Testis (tissue), 3 donors: Measurements from ENCODE around the gene GRK7. TPM values are rescaled to one million over a fixed set of nuclear protein-coding genes. Genes with fewer than 3 reads are reported as not detected.
A peak's percentile ranks its signal among the peaks of the same experiment; 100 is the strongest.

Source experiments
- DNase-seq: peaks from one replicate; pipeline ENCODE4 v3.0.0-alpha.2; 2019
- H3K27ac ChIP-seq, 2 donors: fragments of 200-600 bp; sonication (generic); one replicate each; pipeline ENCODE4 v1.5.1; 2019
- H3K27me3 ChIP-seq: fragments of 200-600 bp; sonication (generic); one replicate; pipeline ENCODE4 v1.5.1; 2019
- H3K36me3 ChIP-seq: fragments of 200-600 bp; sonication (generic); one replicate; pipeline ENCODE4 v1.5.1; 2017; ENCODE audit warnings: low read depth; ENCODE audit errors: missing control alignments
- H3K4me1 ChIP-seq: fragments of 200-600 bp; sonication (generic); one replicate; pipeline ENCODE4 v1.5.1; 2019
- H3K4me3 ChIP-seq, 2 donors: fragments of 200-600 bp; sonication (generic); one replicate each; pipeline ENCODE4 v1.5.1; 2017 to 2019
- H3K9me3 ChIP-seq: fragments of 200-600 bp; sonication (generic); one replicate; pipeline ENCODE4 v1.5.1; 2017
- CTCF ChIP-seq, 3 experiments: fragments of 450-650 bp in 2 of 3; fragments of 200-600 bp in 1 of 3; sonication (generic) in 1 of 3; IDR thresholded peaks; one replicate each; pipeline ENCODE4 v1.5.1; 2016 to 2019; ENCODE audit warnings: antibody characterized with exemption in 3 of 3, mild to moderate bottlenecking in 2 of 3, moderate library complexity in 1 of 3
- POLR2A ChIP-seq: fragments of 450-650 bp; IDR thresholded peaks from one replicate; pipeline ENCODE4 v1.6.1; 2017; ENCODE audit warnings: antibody characterized with exemption, mild to moderate bottlenecking, moderate library complexity
- WGBS, 2 donors: methylation state at CpG; one replicate each; pipeline ENCODE4 v1.1.5; 2018; 5-methylcytosine and 5-hydroxymethylcytosine counted together
- intact Hi-C: fragments of 100-400 bp; cut with DNase I; formaldehyde crosslinking; loops from one replicate; pipeline ENCODE4 v1.15.1; 2023; ENCODE audit warnings: low total_unique reads
- polyA plus RNA-seq: library from polyadenylated mRNA; stranded (reverse); fragments of 350-450 nt; fragmentation: Illumina TruSeq; extraction: RNeasy Lipid Tissue Mini Kit (QIAGEN cat#74804); gene quantifications from one replicate; pipeline ENCODE4 v1.2.3, GENCODE V29; 2014; ENCODE audit warnings: low read depth, low replicate concordance; ENCODE audit not compliant: insufficient read depth
- total RNA-seq, 2 donors: library from RNA; depleted of rRNA; stranded (reverse); fragments of >200 nt; gene quantifications; one replicate each; pipeline ENCODE4 v1.2.3, GENCODE V29; 2016

The GRK7 gene
- total and polyA plus RNA-seq, 3 donors from 2014 or later, result 0.12 to 0.31 TPM; not detected in 1

DNA sequence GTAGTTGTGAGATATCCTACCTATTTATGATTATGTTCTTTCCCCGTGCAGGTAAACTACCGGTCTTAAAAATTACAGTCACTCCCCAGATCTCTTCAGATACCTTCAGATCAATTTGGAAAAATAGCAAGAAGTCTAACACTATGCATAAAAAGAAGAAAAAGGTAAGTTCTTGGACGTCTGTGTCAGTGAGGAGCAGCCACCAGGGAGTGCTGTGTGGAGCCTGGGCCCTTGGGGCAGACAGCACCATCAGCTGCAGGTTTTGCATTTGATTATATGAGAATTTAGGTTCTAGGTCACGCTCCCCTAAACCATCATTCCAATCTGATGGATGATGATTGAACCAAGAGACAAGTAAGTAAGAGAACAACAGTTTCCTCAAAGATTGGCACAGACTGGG, 34.0 kb upstream of the GRK7 start:
- H3K9me3 ChIP-seq, result no peaks in the 10 kb centered on the region
- DNase-seq, result no peak
- TF ChIP-seq CTCF (IDR thresholded peaks at IDR 0.05) (no peak), POLR2A (no peak)
- H3K4me3 ChIP-seq, result no peak overlapping the region
- no peak overlapping the region for H3K27ac ChIP-seq
- no peaks in the 10 kb centered on the region for H3K27me3 ChIP-seq
- intact Hi-C loops, result no loop called here
- H3K36me3 ChIP-seq, result no peaks in the 10 kb centered on the region
- no peaks in the 10 kb centered on the region for H3K4me1 ChIP-seq
- WGBS, 2 donors, result 88 to 89% methylated on average over 4 of the region's 4 CpGs

DNA sequence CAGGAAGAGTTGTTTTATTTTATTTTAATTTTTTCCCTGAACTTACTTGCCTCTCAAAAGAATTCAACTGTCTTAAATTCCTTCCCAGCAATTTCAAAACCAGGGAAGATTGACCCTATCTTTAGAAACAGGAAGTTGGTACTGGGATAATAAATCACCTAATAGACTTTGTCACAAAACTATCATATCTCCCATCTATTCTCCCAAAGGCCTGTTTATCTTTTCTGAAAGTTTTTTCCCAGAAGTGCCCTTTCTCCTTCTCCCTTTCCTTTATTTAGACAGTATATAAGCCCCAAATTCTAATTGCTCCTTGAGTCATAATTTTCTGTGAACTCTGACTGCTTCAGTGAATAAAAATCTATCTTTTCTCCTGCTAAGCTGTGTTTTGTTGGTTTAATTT, 28.0 kb upstream of the GRK7 start:
- no peak overlapping the region for H3K4me3 ChIP-seq
- H3K9me3 ChIP-seq, result no peaks in the 10 kb centered on the region
- H3K36me3 ChIP-seq, result no peaks in the 10 kb centered on the region
- intact Hi-C loops, result loop anchor here (10.0 kb wide), 1 partner anchor 140 kb away; the partner anchor contains the start of gene ATP1B3
- H3K4me1 ChIP-seq, result peaks cover 8% of the 10 kb centered on the region
- no peak overlapping the region for H3K27ac ChIP-seq
- TF ChIP-seq POLR2A (no peak), CTCF (IDR thresholded peaks at IDR 0.05) (no peak)
- DNase-seq, result no peak
- no peaks in the 10 kb centered on the region for H3K27me3 ChIP-seq

DNA sequence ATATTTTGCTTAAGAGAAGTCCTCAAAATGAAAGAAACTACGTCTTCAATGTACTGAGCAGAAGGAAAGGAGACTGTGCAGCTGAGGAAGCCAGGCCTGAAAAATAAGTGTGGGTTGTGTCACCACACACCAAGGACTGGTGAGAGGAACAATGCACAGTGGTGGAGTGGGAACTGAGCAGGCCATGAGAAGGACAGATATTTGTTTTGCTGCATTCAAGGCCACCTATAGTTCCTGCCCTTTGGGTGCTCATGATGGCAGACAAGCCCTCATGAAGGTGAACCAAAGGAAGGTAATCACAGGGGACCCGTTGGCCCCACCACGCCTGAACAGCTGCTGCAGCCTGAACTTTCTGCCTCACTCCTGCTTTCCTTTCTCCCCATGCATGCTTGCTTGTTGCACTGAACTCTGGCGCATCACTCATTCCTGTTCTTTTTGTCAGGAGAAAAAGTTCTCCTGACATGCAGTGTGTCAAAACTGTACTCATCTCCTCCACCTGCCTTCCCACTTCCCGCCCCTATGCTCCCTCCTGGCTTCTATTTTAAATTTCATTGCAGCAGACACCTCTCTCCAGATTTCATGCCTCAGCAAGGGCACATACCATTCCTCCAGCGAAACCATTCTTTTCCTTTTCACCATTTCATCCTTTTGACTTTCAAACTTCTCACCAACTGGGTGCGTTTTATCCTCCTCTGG, 27.3 kb upstream of the GRK7 start:
- intact Hi-C loops, result loop anchor here (10.0 kb wide), 1 partner anchor 139 kb away; the partner anchor contains the start of gene ATP1B3
- peaks cover 16% of the 10 kb centered on the region for H3K4me1 ChIP-seq
- DNase-seq, result no peak
- no peaks in the 10 kb centered on the region for H3K27me3 ChIP-seq
- H3K9me3 ChIP-seq, result no peaks in the 10 kb centered on the region
- TF ChIP-seq CTCF (IDR thresholded peaks at IDR 0.05) (no peak), POLR2A (no peak)
- no peak overlapping the region for H3K27ac ChIP-seq
- H3K36me3 ChIP-seq, result no peaks in the 10 kb centered on the region
- H3K4me3 ChIP-seq, result no peak overlapping the region
- WGBS, 2 donors, result 85 to 87% methylated on average over 7 of the region's 7 CpGs

DNA sequence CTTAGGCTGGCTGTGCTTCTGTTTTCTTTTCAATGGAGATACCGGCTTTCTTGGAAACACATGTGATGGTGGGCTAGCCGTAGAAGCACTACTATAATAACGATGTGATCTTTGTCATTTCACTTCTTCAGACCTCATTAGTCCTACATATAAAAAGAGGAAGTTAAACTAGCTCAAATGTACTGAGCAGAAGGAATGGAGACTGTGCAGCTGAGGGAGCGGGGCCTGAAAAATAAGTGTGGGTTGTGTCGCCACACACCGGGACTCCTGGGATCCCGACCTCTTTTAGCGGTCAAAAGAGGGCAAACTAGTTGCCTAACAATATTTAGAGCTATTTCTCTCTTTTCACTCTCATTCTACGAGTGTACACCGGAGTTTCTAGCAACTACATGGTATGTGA, 26.1 kb upstream of the GRK7 start:
- Histone ChIP-seq H3K9me3 (no peaks in the 10 kb centered on the region), H3K4me1 (peaks cover 21% of the 10 kb centered on the region), H3K4me3 (no peak overlapping the region), H3K36me3 (no peaks in the 10 kb centered on the region), H3K27me3 (no peaks in the 10 kb centered on the region), H3K27ac (peak overlapping the region; percentile 96 to 97)
- intact Hi-C loops, result loop anchor here (10.0 kb wide), 1 partner anchor 138 kb away; the partner anchor contains the start of gene ATP1B3
- 60 to 68% methylated on average over 10 of the region's 10 CpGs for WGBS, 2 donors
- no peak for DNase-seq
- no peak for TF ChIP-seq CTCF (IDR thresholded peaks at IDR 0.05)
- TF ChIP-seq POLR2A, result no peak

DNA sequence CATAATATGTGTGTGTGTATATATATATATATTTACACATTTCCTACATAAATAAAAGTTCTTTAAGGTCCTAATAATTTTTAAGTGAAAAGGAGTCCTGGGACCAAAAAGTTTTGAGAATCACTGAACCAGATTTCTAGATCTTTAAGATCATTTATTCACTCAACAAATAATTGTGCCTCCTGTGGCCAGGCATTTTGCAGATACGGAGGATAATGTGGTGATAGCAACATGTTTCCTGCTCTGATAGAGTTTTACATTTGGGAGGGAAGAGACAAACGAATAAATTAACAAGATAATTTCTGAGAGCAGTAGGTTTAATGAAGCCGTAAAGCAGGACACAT, 25.6 kb upstream of the GRK7 start:
- peak overlapping the region; percentile 96 for H3K4me3 ChIP-seq
- peak overlapping the region; percentile 96 to 97 for H3K27ac ChIP-seq
- DNase-seq, result no peak
- WGBS, 2 donors, result 0% methylated on average over 3 of the region's 3 CpGs
- TF ChIP-seq CTCF (IDR thresholded peaks at IDR 0.05), result no peak
- no peak for TF ChIP-seq POLR2A
- no peaks in the 10 kb centered on the region for H3K9me3 ChIP-seq
- peaks cover 21% of the 10 kb centered on the region for H3K4me1 ChIP-seq
- intact Hi-C loops, result loop anchor here (10.0 kb wide), 1 partner anchor 137 kb away; the partner anchor contains the start of gene ATP1B3
- no peaks in the 10 kb centered on the region for H3K36me3 ChIP-seq
- H3K27me3 ChIP-seq, result no peaks in the 10 kb centered on the region
